ENCODE data around the gene GEMIN2.
"Not testable (repeated sequence)": the region's sequence is repeated elsewhere in the genome, so short reads cannot be mapped to it uniquely, and the experiment has no call there.

The GEMIN2 gene, protein sequence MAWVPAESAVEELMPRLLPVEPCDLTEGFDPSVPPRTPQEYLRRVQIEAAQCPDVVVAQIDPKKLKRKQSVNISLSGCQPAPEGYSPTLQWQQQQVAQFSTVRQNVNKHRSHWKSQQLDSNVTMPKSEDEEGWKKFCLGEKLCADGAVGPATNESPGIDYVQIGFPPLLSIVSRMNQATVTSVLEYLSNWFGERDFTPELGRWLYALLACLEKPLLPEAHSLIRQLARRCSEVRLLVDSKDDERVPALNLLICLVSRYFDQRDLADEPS

GRCh38 chr14:39114073-39114838 lies at the start of gene GEMIN2:
TSS of gene GEMIN2 (plus strand) at chr14:39114323. CDS start at chr14:39114339, 16 bp downstream.
- in situ Hi-C loops (cut with MboI; ENCODE audit: low sequenced_read_pairs), result no loop called here

GRCh38 chr14:39069169-39069805 lies 44.8 kb upstream of the GEMIN2 start:
- in situ Hi-C loops (cut with MboI; ENCODE audit: low sequenced_read_pairs), result not testable (repeated sequence)

GRCh38 chr14:39069923-39070322 lies 44.2 kb upstream of the GEMIN2 start:
- in situ Hi-C loops (cut with MboI; ENCODE audit: low sequenced_read_pairs), result no loop called here

DNA sequence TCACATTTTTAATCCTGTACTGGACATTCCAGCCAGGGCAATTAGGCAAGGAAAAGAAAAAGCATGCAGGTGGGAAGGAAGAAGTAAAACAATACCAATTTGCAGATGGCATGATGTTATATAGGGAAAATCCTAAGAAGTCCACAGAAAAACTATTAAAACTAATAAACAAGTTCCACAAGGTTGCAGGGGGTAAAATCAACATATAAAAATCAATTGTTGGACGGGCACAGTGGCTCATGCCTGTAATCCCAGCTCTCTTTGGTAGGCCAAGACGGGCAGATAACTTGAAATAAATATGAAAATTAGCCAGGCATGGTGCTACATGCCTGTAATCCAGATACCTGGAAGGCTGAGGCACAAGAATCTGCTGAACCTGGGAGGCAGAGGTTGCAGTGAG lies 43.0 kb upstream of the GEMIN2 start:
- in situ Hi-C loops (cut with MboI; ENCODE audit: low sequenced_read_pairs), result no loop called here

GRCh38 chr14:39080886-39081285 lies 33.2 kb upstream of the GEMIN2 start:
- in situ Hi-C loops (cut with MboI; ENCODE audit: low sequenced_read_pairs), result no loop called here

- in situ Hi-C loops (cut with MboI; ENCODE audit: low sequenced_read_pairs), result no loop called here
Observed at GRCh38 chr14:39083127-39083526, 31.0 kb upstream of the GEMIN2 start.

- in situ Hi-C loops (cut with MboI; ENCODE audit: low sequenced_read_pairs), result no loop called here
Observed at GRCh38 chr14:39085933-39086332, 28.2 kb upstream of the GEMIN2 start.

DNA sequence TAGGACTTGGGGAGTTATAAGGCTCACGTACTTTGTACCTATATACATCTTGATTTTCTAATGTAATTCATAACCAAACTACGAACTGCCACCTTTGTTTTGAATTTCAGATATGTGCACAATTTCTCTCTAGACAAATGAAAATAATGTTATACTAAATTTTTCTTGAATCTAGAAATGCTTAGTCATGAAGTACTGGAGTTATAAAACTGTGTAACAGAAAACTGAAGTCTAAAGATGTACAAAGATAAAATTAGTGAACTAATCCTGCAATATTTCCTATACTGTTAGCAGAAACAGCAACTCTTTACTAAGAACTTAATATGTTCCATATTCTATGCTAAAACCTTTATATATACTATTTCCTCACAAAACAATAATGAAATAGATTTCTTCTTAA lies 26.6 kb upstream of the GEMIN2 start:
- in situ Hi-C loops (cut with MboI; ENCODE audit: low sequenced_read_pairs), result no loop called here

GRCh38 chr14:39090548-39091111 lies 23.5 kb upstream of the GEMIN2 start:
- in situ Hi-C loops (cut with MboI; ENCODE audit: low sequenced_read_pairs), result no loop called here

DNA sequence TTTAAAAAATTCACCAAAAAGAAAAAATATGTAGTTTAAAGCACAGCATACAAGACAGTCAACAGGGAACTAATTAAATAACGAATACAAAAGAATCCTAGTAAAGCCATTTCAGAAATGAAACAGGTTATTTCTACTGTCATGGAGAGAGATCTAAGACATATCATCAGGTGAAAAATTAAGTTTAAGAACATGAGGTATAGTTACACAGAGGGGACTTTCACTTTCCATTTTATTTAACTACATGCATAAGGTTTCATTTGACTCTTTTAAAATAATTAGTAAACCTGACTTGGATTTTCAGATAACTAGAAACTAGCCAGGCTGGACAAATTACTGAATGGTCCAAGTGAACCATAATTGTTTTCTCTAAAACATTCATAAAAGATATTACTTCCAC lies 22.4 kb upstream of the GEMIN2 start:
- in situ Hi-C loops (cut with MboI; ENCODE audit: low sequenced_read_pairs), result no loop called here

- in situ Hi-C loops (cut with MboI; ENCODE audit: low sequenced_read_pairs), result no loop called here
Observed at GRCh38 chr14:39094515-39094914, 19.6 kb upstream of the GEMIN2 start.

GRCh38 chr14:39097159-39097558 lies 17.0 kb upstream of the GEMIN2 start:
- in situ Hi-C loops (cut with MboI; ENCODE audit: low sequenced_read_pairs), result no loop called here

- in situ Hi-C loops (cut with MboI; ENCODE audit: low sequenced_read_pairs), result not testable (repeated sequence)
Observed at GRCh38 chr14:39099215-39099614, 14.9 kb upstream of the GEMIN2 start.

GRCh38 chr14:39099748-39100147 lies 14.4 kb upstream of the GEMIN2 start:
- in situ Hi-C loops (cut with MboI; ENCODE audit: low sequenced_read_pairs), result no loop called here

- in situ Hi-C loops (cut with MboI; ENCODE audit: low sequenced_read_pairs), result no loop called here
Observed at GRCh38 chr14:39102265-39102968, 11.7 kb upstream of the GEMIN2 start.

GRCh38 chr14:39102969-39103957 lies 10.9 kb upstream of the GEMIN2 start, which contains the start of gene SEC23A:
TSS of gene SEC23A (minus strand) at chr14:39103235. CDS start at chr14:39096118, 7,117 bp downstream.
- in situ Hi-C loops (cut with MboI; ENCODE audit: low sequenced_read_pairs), result no loop called here

- in situ Hi-C loops (cut with MboI; ENCODE audit: low sequenced_read_pairs), result not testable (repeated sequence)
Observed at GRCh38 chr14:39104078-39104801, 9.9 kb upstream of the GEMIN2 start.

GRCh38 chr14:39107591-39107996 lies 6.5 kb upstream of the GEMIN2 start:
- in situ Hi-C loops (cut with MboI; ENCODE audit: low sequenced_read_pairs), result no loop called here

- in situ Hi-C loops (cut with MboI; ENCODE audit: low sequenced_read_pairs), result no loop called here
Observed at GRCh38 chr14:39108791-39109190, 5.3 kb upstream of the GEMIN2 start.
